ENCODE data around the gene TNNC1.

The TNNC1 gene

DNA sequence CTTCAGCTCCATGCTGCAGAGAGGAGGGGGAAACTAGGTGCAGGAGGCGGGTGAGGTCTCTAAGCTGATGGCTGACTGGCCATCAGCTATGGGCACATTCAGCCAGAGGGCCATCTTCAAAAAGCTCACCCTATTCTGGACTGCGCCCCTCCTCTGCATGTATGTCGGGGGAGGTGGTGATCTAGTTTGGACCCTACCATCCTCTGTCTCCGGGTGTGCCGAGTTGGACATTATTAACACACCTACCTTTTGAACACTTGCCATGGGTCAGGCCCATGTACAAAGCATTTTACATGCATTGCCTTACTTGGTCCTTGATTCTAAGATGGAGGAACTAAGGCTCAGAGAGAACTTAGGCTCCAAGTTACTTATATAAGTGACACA, 3.0 kb upstream of the TNNC1 start:
- DNase-seq: no peak

DNA sequence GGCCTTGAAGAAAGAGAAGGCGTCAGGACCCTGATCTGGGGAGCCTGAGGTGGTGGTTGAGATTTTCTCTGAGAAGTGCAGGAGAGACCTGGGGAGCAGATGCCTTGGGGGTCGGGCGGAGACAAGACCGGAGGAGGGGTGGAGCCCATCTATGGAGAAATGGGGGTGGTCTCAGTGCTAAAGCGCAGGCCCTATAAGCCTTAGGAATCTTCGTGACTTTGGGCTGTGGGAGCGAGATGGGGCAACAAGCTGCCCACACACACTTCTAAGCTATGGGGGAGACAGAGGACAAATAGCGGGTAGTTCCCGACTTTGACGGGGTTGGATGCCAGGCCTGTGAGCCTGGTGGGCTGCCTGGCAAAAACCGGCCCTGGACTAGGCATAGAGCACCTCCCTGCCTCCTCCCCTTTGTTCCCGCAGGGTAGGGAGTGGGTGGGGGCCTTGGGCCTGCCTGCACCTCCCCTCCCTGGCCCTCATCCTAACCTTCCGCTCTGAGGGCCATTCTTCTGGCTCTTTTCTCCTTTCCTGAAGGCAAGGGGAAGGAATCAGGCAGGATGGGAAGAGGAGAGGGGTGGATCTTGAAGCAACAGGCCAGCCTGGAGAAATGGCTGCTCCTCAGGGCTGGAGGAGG, 2.4 kb upstream of the TNNC1 start:
- DNase-seq: no peak

DNA sequence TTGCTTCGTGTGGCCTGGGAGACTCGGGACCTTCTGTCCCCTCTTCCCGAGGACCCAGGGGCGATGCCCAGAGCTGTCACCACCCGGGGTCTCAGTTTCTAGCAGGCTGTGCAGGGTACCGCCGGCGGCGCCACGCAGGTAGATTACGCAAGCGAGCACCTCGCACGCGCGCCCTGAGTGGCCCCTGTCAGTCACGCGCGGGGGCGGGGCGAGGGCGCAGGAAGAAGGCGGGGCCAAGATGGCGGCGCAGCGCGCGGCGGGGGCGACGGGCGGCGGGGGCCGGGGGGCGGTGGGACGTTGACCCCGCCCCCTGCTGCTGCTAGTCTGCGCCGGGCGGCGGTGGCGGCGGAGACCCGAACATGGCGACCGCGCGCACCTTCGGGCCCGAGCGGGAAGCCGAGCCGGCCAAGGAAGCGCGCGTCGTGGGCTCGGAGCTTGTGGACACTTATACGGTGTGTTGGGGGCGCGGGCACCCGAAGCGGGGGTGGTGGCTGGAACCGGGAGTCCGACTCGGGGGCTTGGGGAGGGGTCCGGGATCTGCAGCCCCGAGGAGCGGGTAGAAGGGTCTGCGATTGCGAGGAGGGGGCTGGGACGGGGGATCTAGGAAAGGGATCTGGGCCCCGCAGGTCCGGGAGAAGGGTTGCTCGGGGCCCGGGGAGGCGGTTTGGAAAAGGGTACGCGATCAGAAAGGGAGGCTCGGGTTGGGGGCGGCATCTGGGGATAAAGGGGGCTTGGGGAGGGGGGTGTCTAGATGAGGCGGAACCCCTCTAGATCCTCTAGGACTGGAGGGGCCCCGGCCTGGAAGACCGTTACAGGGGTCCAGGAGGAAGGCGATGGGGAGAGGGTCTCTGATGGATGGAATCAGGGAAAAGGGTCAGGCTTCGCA, 1.7 kb upstream of the TNNC1 start, which contains the start of gene NISCH:
Gene NISCH, plus strand, starts transcription at position 322 of the 886 bp plus-strand sequence. Its CDS starts 38 bp downstream, at position 360.
- peak; percentile 93 to 97 for DNase-seq

DNA sequence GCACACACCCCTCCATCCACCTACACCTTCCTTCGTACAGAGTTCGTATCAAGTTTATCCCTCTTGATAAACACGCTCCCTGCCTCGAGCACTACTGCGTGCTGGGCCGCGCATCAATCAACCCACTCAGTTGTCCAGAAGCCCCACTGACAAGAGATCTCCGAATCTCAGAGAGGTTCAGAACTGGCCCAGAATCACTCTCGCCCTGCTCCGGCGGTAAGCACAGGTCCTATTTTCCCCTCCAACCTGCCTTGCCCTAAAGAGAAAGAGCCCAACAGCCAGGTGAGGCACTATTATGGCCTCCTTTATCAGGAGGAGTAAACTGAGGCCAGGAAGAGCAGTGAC, 1.1 kb upstream of the TNNC1 start:
- no peak for DNase-seq

DNA sequence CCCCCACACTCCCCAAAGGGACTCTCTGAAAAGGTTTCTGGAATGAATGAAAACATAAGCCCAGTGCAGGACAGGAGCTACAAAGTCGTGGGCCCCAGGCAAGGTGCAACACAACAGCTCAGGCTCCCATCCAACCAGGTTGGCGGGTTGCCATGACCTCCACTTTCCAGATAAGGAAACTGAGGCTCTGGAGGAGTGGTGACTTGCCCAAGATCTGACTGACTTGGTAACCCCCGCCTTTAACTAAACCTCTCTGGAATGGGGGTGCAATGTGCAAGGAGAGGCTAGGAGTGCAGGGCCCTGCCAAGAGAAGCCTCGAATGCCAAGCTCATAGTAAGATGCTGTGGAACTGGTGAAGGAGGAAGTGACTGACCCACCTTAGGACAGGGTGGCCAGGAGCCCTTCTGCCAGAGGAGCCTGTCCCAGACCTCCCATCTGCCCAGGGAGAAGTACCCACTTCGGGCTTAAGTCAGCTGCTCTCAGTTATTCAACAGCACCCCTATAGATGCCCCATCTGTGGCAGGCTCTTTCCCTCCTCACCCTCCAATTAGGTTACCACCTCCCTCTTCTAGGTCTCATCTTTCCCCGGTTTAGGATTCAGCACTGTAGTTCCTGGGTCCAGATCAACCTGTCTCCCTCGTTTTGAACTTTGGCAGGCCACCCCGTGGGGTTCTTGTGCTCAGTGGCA, 553 bp upstream of the TNNC1 start:
- DNase-seq: no peak

DNA sequence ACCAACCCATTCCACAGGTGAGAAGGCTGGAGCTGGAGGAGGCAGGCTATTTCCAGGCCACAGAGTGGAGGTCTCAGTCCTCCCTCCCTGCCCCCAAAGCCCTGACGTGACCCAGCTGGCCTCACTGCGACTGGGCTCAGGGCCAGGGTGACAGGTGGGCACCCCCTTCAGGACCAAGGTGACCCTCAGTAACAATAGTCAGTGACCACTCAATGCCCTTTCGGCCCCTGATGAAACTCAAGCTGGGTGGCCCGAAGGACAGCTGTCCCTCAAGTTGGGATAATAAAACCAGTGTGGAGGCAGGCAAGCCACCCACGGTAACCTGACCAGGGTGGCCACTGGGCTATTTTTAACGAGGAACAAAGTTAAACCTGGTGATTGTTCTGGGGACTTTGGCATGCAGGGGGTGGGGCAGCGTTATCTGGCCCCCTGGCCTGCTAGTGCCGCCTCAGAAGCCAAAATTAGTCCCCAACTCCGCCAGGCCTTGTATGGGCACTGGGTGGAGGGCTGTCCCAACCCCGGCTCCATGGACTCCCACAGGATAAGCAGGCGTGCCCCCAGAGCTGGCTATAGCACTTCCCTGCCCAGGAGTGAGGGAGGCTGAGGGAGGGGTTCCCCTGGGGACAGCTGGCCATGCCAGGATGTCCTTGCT, 1.1 kb downstream of the TNNC1 start:
- DNase-seq: no peak

DNA sequence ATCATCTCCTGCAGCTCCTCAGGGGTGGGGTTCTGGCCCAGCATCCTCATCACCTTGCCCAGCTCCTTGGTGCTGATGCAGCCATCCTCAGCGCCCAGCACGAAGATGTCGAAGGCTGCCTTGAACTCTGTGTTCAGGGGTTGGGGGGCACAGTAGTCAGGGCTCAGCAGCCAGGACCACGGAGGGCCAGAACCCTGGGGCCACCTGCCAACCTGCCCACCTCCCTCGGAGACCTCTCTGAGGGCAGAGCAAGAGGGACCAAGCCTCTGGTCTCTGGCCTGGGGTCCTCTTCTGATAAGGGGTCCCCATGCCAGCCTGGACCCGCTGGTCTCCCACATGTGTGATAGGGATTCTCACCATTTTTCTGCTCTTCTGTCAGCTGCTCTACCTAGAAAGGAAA, 1.7 kb downstream of the TNNC1 start:
- DNase-seq: no peak

DNA sequence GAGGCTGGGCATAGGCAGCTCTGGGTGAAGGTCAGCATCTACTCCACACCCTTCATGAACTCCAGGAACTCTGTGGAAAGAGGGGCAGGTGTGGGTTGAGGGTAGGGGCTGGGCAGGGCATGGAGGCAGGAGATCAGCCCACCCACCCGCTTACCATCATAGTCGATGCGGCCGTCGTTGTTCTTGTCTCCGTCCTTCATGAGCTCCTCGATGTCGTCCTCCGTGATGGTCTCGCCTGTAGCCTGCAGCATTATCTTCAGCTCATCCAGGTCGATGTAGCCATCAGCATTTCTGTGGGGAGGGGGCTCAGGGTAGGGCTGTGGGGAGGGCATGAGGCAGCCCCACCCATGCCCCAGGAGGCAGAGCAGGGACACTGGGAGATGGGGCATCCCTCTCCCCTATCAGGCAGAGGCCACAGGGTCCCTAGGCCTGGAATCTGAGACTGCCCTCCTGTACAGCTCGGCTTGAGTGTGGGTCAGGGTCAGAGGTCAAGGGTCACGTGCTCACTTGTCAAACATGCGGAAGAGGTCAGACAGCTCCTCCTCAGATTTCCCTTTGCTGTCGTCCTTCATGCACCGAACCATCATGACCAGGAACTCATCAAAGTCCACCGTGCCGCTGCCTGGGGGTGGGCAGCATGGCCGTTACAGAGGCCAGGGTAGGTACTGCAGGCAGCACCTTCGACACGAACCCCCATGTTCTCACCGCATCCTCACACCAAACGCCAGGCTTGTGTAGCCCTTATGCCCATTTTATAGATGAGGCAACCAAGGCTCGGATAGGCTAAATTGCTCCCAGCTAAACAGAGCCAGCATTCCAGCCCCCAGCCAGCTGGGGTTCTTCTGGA, 2.4 kb downstream of the TNNC1 start:
- no peak for DNase-seq

DNA sequence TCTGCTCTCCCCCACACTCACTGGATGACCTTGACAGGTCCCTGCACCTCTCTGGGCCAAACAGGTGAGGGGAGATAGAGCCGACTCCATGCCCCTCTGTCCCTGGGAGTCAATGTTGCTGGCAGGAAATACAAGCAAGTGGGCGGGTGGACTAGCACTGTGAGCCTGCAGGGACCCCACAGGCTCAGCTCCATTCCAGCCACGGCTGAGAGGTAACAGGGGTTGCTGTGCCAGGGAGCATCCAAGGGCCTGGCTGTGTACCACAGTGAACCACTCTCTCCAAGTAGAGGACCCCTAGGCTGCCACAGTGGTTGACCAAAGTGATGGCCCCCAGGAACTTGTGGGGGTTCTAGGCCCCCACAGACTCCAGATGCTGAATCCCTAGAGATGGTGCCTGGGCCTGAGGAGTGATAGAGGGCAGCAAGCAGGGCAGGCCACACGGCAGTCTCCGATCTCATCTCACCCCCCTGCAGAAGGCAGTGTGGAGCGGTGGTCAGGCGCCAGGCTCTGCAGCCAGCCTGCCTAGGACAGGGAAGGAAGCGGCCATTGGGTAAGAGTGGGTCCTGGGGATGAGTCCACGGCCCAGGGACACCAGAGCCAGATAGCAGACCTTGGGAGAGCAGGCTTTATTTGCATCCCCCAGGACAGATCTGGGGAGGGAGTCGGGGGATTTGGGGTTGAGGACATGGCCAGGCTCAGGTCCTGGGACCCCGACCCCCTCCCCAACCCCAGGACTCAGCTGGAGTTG, 3.2 kb downstream of the TNNC1 start:
- DNase-seq: no peak

DNA sequence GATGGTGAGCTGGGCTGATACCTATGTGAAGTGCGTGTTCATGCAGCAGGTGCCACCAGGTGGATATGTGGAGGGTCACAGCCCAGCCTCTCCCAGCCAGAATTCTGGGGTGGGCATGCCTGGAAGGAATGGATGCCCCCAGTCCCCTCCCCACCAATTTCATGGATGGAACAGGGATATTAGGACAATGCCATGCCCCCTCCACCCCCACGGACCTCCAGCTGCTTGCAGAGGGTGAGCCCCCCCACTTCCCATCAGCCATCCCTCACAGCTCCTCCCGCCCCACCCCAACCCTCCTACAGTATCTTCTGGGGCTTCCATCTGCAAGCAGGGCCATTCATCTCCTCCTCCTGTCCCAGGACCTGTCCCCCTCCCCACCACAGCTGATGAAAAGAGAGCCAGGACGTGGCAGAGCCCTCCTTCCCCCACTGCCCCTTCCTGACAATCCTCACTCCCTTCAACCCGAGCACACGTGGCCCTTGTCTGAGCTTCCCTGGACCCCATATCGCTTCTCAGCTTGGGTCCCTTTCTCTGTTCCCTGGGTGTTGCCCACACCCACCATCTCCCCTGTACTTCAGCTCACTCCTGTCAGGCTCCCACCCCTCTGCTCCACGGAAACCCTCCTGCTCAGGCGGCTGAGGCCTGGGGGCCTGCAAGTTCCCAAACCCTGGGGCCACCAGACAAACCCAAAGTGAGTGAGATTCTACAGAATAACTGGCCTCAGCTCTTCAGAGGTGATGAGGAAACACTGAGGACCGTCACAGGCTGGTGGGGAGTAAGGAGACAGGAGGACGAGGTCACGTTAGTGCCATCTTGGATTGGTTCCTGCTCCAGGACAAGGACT, 6.1 kb downstream of the TNNC1 start:
- DNase-seq: no peak

DNA sequence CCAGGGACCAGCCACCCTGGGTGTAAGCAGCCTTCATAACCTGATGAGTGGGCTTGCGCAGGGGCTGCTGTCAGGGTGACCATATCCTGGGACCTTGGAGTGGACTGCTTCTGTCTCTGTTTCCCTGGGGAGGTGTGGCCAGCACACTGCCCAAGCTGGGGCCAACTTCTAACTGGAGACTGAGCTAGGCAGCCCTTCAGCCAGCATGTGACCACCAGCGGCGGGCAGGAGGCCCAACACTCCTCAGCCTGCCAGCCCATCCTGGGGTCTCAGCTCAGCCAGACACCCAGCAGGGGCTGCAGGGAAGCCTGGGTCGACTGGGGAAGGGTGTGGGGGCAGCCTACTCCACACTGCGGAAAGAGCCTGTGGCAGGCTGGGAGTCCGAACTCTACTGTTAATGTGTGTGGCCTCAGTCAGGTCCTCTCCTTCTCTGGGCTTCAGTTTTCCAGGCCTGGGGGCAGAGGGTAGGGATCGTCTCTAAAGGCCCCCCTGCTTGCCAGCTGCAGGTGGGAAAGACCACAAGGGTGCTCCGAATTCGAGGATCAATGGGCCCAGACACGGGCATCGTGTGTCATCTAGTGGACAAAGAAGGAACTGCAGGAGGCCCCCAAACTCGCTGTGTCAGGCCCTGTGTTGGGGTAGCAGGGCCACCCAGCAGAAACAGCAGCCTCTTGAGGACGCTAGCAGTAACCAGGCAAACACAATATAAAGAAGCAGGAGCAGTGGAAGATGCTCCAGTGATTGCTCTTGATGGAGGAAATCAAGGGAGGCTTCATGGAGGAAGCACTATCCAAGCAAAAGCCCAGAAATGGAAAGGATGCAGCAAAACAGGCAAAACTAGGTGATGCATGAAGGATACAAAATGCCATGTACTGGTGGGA, 7.0 kb downstream of the TNNC1 start:
- peak; percentile 75 to 81 for DNase-seq

DNA sequence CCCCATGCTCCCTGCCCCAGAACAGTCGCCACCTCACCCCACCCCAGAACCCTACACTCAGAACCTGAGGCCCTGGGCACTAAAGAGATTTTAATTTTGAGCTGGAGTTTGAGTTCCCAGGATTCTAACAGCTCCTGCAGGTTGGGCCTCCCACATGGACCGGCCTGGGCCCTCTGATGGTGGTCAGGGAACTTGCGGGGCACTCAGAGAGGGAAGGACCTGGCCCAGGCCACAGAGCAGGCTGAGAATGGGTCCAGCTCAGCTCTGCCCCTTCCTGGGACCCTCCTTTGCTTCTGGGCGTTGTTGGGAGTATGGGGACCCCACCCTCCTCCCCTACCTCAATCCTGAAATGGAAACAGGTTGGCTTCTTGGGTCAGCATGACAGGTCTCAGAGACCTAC, 7.8 kb downstream of the TNNC1 start:
- DNase-seq: no peak

DNA sequence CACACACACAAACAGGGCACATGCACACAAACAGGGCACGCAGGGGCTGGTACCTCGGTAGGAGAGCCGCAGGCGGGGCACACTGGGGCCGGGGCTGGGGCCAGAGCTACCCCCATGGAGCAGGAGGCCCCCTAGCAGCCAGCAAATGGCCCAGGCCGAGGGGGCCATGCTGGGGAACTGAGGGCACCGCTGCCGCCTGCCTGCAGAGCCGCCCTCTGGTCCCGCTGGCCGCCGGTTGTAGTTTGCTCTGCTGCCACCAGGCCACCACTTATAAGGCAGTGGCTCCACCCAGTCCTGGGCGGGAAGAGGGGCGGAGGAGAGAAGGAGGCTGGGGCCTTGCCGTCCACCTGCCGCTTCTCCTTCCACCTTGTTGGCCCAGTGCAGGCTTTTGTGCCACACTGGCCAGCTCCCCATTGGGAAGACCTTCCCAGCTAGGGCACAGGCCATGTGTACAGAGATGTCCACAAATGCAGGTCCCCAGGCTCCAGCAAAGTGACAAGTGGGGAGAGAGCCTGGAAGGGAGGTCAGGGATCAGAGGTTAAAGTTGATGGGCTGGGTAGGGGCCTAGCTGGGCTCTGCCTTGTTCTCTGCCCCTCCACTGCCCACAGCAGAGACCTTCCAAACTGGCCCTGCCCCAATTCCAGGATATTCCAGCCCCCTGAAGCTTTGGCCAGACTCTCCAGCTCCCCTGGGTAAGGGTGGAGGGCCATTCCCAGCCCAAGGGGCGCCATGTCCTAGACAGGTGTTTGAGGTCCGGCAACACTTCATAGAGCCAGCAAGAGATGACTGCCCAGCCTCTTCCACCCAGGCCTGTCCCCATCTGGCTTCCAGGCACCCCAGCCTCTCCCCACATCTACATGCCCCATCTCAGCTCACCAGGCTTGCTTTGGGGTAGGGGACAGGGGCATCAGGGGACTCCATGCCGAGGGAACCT, 8.7 kb downstream of the TNNC1 start, which contains the start of gene SEMA3G:
Gene SEMA3G, minus strand, starts transcription at position 244 of the 934 bp plus-strand sequence. Its CDS starts 76 bp downstream, at position 168.
- peak; percentile 76 to 79 for DNase-seq

DNA sequence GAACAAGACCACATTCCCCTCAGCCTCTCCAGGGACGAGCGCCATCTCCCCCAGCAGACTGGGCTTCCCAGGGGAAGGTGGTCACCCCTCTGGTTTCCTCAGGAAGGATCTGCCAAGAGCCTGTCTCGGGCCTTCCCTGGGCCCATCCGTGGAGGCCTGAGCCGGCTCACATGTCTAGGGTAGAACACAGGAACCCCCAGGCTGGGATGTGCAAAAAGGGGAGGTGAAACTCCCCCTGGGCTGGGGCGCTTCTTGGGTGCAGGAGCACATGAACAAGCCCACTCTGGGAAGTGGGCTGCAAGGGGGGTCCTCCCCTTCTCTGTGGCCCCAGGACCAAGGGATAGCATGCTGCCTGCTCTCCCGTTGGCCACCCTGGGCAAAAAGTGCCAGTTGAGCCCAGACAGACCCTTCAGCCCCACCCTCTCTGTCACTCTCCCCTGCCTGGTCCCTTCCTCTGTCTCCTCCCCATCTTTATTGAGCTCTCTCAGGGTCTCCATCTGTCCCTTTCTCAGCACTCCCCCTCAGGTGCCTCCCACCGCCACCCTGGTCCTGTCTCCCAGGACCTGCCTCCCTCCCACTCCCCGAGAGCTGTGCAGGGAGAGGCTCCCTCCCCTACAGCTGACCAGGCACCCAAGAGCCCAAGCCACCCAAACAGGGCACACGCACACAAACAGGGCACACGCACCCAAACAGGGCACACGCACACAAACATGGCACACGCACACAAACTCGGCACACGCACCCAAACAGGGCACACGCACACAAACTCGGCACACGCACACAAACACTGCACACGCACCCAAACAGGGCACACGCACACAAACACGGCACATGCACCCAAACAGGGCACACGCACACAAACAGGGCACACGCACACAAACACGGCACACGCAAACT, 9.8 kb downstream of the TNNC1 start:
- no peak for DNase-seq

DNA sequence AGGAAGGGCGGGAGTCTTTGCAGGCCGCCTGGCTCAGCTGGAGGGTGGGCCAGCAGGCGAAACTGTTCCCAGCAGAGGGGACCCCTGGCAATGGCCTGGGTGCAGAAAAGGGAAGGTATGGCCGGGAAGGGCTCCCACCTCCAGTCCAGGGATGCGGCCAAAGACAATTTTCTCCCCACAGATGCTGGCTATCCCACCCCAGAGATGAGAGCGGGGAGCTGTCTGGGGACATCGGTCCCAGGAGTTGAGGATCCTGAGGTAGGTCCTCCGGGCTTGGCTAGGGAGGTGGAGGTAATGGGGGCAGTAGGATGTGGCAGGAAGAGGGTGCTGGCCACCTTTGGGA, 10.6 kb downstream of the TNNC1 start:
- no peak for DNase-seq

DNA sequence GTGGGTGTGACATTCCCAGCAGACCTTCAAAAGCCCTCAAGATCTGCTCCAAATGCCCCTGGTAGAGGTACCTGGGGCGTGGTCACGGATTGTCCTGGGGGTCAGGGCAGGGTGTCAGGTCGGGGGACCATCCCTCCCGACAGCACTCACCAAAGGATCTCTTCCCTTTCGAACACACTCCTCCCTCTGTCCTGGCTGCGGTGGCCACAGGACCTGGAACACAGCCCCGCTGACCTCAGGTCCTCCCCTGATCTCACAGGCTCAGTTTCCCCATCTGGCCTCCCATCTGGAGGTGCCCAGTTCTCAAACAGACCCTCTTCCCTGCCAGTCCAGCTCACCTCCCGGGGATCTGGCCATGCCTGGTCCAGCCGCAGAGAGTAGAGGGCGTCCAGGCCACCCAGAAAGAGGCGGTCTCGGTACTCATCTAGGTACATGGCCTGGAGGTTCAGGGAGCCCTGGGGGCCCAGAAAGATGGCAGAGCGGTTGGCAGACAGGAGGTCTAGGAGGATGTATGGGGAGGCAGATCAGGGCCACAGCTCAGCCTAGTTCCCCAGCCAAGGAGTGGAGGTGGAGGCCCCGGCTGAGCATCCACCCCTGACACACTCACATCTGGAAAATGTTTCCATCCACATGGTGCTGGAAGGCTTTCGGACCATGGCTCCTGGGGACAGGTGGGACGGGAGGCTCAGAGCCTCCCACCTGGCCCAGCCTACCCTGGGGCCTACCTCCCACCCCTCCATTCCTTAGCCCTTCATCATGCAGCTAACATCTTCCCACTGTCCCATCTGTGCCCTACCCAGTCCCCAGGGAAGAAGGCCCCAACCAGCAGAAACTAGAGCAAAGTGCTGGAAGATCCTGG, 11.2 kb downstream of the TNNC1 start:
- no peak for DNase-seq
